Mesenchymal stem cell (in vitro differentiated cells and primary cell): ENCODE results near the gene SRI.
"Not testable (repeated sequence)": the region's sequence is repeated elsewhere in the genome, so short reads cannot be mapped to it uniquely, and the experiment has no call there.

Experiments
- DNase-seq: peaks from one replicate; pipeline ENCODE4 v3.0.0-alpha.2; 2013
- H2AFZ ChIP-seq: one replicate; pipeline ENCODE4 v1.6.1; 2013; ENCODE audit warnings: low read depth, mild to moderate bottlenecking, control low read depth, inconsistent platforms, low read length, moderate library complexity
- H2AK5ac ChIP-seq: 2 replicates; pipeline ENCODE4 v1.6.1; 2013; ENCODE audit warnings: low read length, moderate library complexity, mild to moderate bottlenecking, inconsistent platforms; ENCODE audit not compliant: severe bottlenecking
- H2BK120ac ChIP-seq: one replicate; pipeline ENCODE4 v1.6.1; 2013; ENCODE audit warnings: low read depth, mild to moderate bottlenecking, inconsistent platforms, low read length, moderate library complexity
- H2BK12ac ChIP-seq, 2 experiments: one replicate each; pipeline ENCODE4 v1.6.1; 2013; ENCODE audit warnings: inconsistent platforms in 2 of 2, low read length in 2 of 2, mild to moderate bottlenecking in 2 of 2, moderate library complexity in 2 of 2, control low read depth in 1 of 2
- H2BK15ac ChIP-seq: one replicate; pipeline ENCODE4 v1.6.1; 2013; ENCODE audit warnings: mild to moderate bottlenecking, low read depth, inconsistent platforms; ENCODE audit not compliant: poor library complexity, severe bottlenecking
- H2BK5ac ChIP-seq: 2 replicates; pipeline ENCODE4 v1.6.1; 2013; ENCODE audit warnings: low read depth, mild to moderate bottlenecking, low read length, control low read depth, inconsistent platforms; ENCODE audit not compliant: poor library complexity, severe bottlenecking
- H3K14ac ChIP-seq, 2 experiments: one replicate each; pipeline ENCODE4 v1.6.1; 2013; ENCODE audit warnings: inconsistent platforms in 2 of 2, low read length in 2 of 2, control low read depth in 1 of 2, mild to moderate bottlenecking in 1 of 2, moderate library complexity in 1 of 2
- H3K18ac ChIP-seq, 2 experiments: one replicate each; pipeline ENCODE4 v1.6.1; 2013; ENCODE audit warnings: inconsistent platforms in 2 of 2, low read length in 2 of 2, control low read depth in 1 of 2, low read depth in 1 of 2, mild to moderate bottlenecking in 1 of 2
- H3K23ac ChIP-seq, 2 experiments: one replicate each; pipeline ENCODE4 v1.6.1; 2013; ENCODE audit warnings: inconsistent platforms in 2 of 2, low read length in 2 of 2, mild to moderate bottlenecking in 2 of 2, moderate library complexity in 2 of 2, control low read depth in 1 of 2
- H3K27ac ChIP-seq: 2 replicates; pipeline ENCODE4 v1.5.1; 2013; ENCODE audit warnings: mild to moderate bottlenecking, moderate library complexity, low read length, control low read depth, inconsistent platforms; ENCODE audit not compliant: poor library complexity, severe bottlenecking
- H3K27me3 ChIP-seq, 2 experiments: 2 replicates each; pipeline versions ENCODE4 v1.6.1 to v1.7.0; 2013; ENCODE audit warnings: low read length in 2 of 2, mild to moderate bottlenecking in 2 of 2, moderate library complexity in 2 of 2, control low read depth in 1 of 2, inconsistent platforms in 1 of 2; ENCODE audit not compliant: control insufficient read depth in 1 of 2, insufficient read depth in 1 of 2
- H3K36me3 ChIP-seq, 2 experiments: 2 replicates each; pipeline versions ENCODE4 v1.6.1 to v1.7.0; 2013; ENCODE audit warnings: low read length in 2 of 2, control low read depth in 1 of 2, inconsistent platforms in 1 of 2, low read depth in 1 of 2, mild to moderate bottlenecking in 1 of 2; ENCODE audit not compliant: insufficient read depth in 2 of 2, control insufficient read depth in 1 of 2
- H3K4ac ChIP-seq, 2 experiments: one replicate each; pipeline ENCODE4 v1.6.1; 2013; ENCODE audit warnings: inconsistent platforms in 2 of 2, low read length in 2 of 2, mild to moderate bottlenecking in 2 of 2, moderate library complexity in 2 of 2, control low read depth in 1 of 2, low read depth in 1 of 2
- H3K4me1 ChIP-seq: 2 replicates; pipeline ENCODE4 v1.6.1; 2013; ENCODE audit warnings: low read depth, low read length, control low read depth; ENCODE audit not compliant: control insufficient read depth, insufficient read depth
- H3K4me2 ChIP-seq: 2 replicates; pipeline ENCODE4 v1.6.1; 2013; ENCODE audit warnings: low read length, mild to moderate bottlenecking, inconsistent platforms; ENCODE audit not compliant: poor library complexity, severe bottlenecking
- H3K4me3 ChIP-seq, 2 experiments: 2 replicates each; pipeline versions ENCODE4 v1.5.1 to v1.7.0; 2013; ENCODE audit warnings: low read length in 2 of 2, mild to moderate bottlenecking in 2 of 2, control low read depth in 1 of 2, low read depth in 1 of 2; ENCODE audit not compliant: insufficient read depth in 1 of 2
- H3K79me1 ChIP-seq: replicated peaks from 2 replicates; pipeline ENCODE4 v1.6.1; 2013; ENCODE audit warnings: mild to moderate bottlenecking, control low read depth, low read length, inconsistent platforms; ENCODE audit not compliant: poor library complexity, severe bottlenecking
- H3K9ac ChIP-seq: 2 replicates; pipeline ENCODE4 v1.7.0; 2013; ENCODE audit warnings: mild to moderate bottlenecking, low read length, moderate library complexity
- H3K9me3 ChIP-seq: 2 replicates; pipeline ENCODE4 v1.7.0; 2013; ENCODE audit warnings: mild to moderate bottlenecking, low read length; ENCODE audit not compliant: control insufficient read depth
- H4K8ac ChIP-seq: one replicate; pipeline ENCODE4 v1.6.1; 2013; ENCODE audit warnings: inconsistent platforms, mild to moderate bottlenecking, low read length, moderate library complexity
- H4K91ac ChIP-seq: one replicate; pipeline ENCODE4 v1.6.1; 2013; ENCODE audit warnings: mild to moderate bottlenecking, low read length, inconsistent platforms
- WGBS: methylation state at CpG from one replicate; pipeline ENCODE4 v1.1.7; 2013; ENCODE audit warnings: mixed read lengths; 5-methylcytosine and 5-hydroxymethylcytosine counted together

The SRI gene

GRCh38 chr7:88259656-88260380 is 40.0 kb upstream of the SRI start:
- H4K91ac ChIP-seq: no peak overlapping the region

GRCh38 chr7:88258296-88258695 is 38.5 kb upstream of the SRI start:
- peaks cover 21% of the 10 kb centered on the region for H3K9me3 ChIP-seq
- not testable (repeated sequence) for H2BK15ac ChIP-seq, H3K9ac ChIP-seq, H3K4me3 ChIP-seq, H3K14ac ChIP-seq, H3K18ac ChIP-seq, DNase-seq, H2AFZ ChIP-seq, H3K4me1 ChIP-seq, H3K23ac ChIP-seq, H3K27me3 ChIP-seq, H2AK5ac ChIP-seq, H3K27ac ChIP-seq, H2BK12ac ChIP-seq, H2BK5ac ChIP-seq, H3K36me3 ChIP-seq, H4K8ac ChIP-seq, H3K79me1 ChIP-seq, H3K4me2 ChIP-seq, H3K4ac ChIP-seq, H4K91ac ChIP-seq, H2BK120ac ChIP-seq
- WGBS: no CpG with 5 or more reads among the region's 1 CpG

More at GRCh38 chr7:88259656-88260380, 40.0 kb upstream of the SRI start:
- H3K79me1 ChIP-seq: no peaks in the 10 kb centered on the region
- H3K4me3 ChIP-seq: no peak overlapping the region
- H3K14ac ChIP-seq: no peak overlapping the region
- H2AFZ ChIP-seq: no peak overlapping the region
- no peak overlapping the region for H3K9ac ChIP-seq
- H3K4me2 ChIP-seq: no peak overlapping the region
- DNase-seq: no peak
- H3K27ac ChIP-seq: no peak overlapping the region
- no peak overlapping the region for H3K23ac ChIP-seq
- no peak overlapping the region for H2AK5ac ChIP-seq
- H4K8ac ChIP-seq: no peak overlapping the region
- H3K9me3 ChIP-seq: peaks cover 5% of the 10 kb centered on the region
- H3K4me1 ChIP-seq: no peaks in the 10 kb centered on the region
- H2BK12ac ChIP-seq: no peak overlapping the region
- no peak overlapping the region for H3K18ac ChIP-seq
- H3K27me3 ChIP-seq: no peaks in the 10 kb centered on the region
- no peak overlapping the region for H2BK15ac ChIP-seq
- no peak overlapping the region for H2BK5ac ChIP-seq
- WGBS: 68% methylated on average over 2 of the region's 2 CpGs
- H2BK120ac ChIP-seq: no peak overlapping the region
- no peaks in the 10 kb centered on the region for H3K36me3 ChIP-seq
- no peak overlapping the region for H3K4ac ChIP-seq

- H3K9me3 ChIP-seq: peaks cover 34% of the 10 kb centered on the region
- no peak overlapping the region for H3K23ac ChIP-seq
- no peak overlapping the region for H3K4ac ChIP-seq
- H3K27me3 ChIP-seq: no peaks in the 10 kb centered on the region
- no peak overlapping the region for H3K27ac ChIP-seq
- no peak overlapping the region for H3K4me2 ChIP-seq
- no peak overlapping the region for H2BK120ac ChIP-seq
- H3K14ac ChIP-seq: no peak overlapping the region
- no peak overlapping the region for H2BK5ac ChIP-seq
- DNase-seq: no peak
- no peak overlapping the region for H3K4me3 ChIP-seq
- no peaks in the 10 kb centered on the region for H3K4me1 ChIP-seq
- no peak overlapping the region for H3K18ac ChIP-seq
- H3K79me1 ChIP-seq: no peaks in the 10 kb centered on the region
- H2BK12ac ChIP-seq: no peak overlapping the region
- no peak overlapping the region for H3K9ac ChIP-seq
- no peak overlapping the region for H2AFZ ChIP-seq
- no peak overlapping the region for H2AK5ac ChIP-seq
- H4K91ac ChIP-seq: no peak overlapping the region
- no peak overlapping the region for H2BK15ac ChIP-seq
- H4K8ac ChIP-seq: no peak overlapping the region
- H3K36me3 ChIP-seq: no peaks in the 10 kb centered on the region
These were observed 37.1 kb upstream of the SRI start for GRCh38 chr7:88256906-88257305.

GRCh38 chr7:88254721-88255424 is 35.0 kb upstream of the SRI start:
- no peaks in the 10 kb centered on the region for H3K79me1 ChIP-seq
- no peak overlapping the region for H2AFZ ChIP-seq
- no peak overlapping the region for H3K18ac ChIP-seq
- no peak overlapping the region for H2BK12ac ChIP-seq
- H3K27ac ChIP-seq: no peak overlapping the region
- H3K4me2 ChIP-seq: no peak overlapping the region
- no peak overlapping the region for H2BK5ac ChIP-seq
- no peak overlapping the region for H3K4me3 ChIP-seq
- no peaks in the 10 kb centered on the region for H3K27me3 ChIP-seq
- H2BK15ac ChIP-seq: no peak overlapping the region
- no peak overlapping the region for H4K91ac ChIP-seq
- no peaks in the 10 kb centered on the region for H3K4me1 ChIP-seq
- H3K9ac ChIP-seq: no peak overlapping the region
- peaks cover 44% of the 10 kb centered on the region for H3K9me3 ChIP-seq
- H3K14ac ChIP-seq: no peak overlapping the region
- DNase-seq: no peak
- no peak overlapping the region for H2BK120ac ChIP-seq
- H3K23ac ChIP-seq: no peak overlapping the region
- no peak overlapping the region for H3K4ac ChIP-seq
- no peak overlapping the region for H2AK5ac ChIP-seq
- no peaks in the 10 kb centered on the region for H3K36me3 ChIP-seq
- WGBS: 66% methylated on average over 2 of the region's 2 CpGs
- no peak overlapping the region for H4K8ac ChIP-seq
